HUDEP-2 (cell line): ENCODE measurements around the gene PLN.

Experiments
- DNase-seq, 76 experiments: peaks; one replicate each; lab custom pipeline; 2025; ENCODE audit not compliant: unreplicated experiment in 76 of 76; lab: John Stamatoyannopoulos, UW

The PLN gene

DNA sequence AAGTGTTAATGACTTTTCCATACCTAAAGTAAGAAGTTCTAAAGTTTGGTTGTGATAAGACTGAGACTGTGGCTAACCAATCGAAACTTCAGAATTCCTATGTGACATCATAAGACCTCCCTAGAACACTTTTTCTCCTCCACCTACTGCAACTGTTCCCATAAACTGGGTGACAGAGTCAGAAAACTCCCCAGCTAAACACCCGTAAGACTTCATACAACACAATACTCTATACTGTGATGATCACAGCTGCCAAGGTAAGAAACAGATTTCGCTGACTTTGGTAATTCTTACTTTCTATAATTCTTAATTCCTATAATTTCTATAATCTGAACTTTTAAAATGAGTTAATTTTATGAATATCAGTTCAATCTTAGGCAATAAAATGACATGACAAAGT is at the start of gene PLN:
Gene PLN (plus strand): TSS at position 161 of the 400 bp plus-strand sequence. CDS start 10,626 bp downstream, outside the sequence.
- no peak for DNase-seq

DNA sequence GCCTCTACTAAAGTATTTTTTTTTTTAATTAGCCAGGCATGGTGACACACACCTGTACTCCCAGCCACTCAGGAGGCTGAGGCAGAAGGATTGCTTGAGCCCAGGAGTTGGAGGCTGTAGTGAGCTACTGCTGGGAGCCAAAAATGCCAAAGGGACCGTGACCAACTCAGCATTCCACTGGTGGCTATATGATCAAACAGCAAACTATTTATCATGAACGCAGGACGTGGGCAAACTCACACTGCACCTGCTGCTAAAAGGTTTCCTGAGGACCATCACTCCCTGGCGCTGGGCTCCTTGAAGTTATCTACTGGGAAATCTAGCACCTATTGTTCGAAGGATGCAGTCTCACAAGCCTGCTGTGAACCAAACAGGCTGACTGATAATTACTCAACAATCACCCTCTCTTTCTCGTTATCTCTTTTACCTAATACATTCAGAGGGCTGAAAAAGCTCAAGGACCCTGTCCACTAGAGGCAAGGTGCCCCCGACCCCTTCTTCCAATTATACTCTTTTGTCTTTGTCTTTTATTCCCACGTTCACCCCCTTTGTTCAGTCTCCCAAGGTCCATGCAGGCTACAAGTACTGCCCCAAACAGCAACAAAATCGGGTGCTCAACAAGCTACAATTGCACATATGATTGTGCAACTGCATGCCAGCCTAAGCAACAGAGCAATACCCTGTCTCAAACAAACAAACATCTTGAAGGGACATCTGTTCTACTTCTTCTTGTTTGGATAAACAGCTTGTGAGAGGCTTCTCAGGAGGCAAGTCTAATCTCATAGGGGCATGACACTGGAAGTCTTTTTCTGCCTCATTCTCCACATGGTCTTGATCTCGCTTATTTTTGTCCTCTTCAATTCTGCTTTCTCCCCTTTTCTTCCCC is 47.7 kb upstream of the PLN start:
- DNase-seq: no peak

- no peak for DNase-seq
These were observed 47.0 kb upstream of the PLN start for GRCh38 chr6:118501099-118501498.

- DNase-seq: no peak
These were observed 46.3 kb upstream of the PLN start for GRCh38 chr6:118501765-118502164.

DNA sequence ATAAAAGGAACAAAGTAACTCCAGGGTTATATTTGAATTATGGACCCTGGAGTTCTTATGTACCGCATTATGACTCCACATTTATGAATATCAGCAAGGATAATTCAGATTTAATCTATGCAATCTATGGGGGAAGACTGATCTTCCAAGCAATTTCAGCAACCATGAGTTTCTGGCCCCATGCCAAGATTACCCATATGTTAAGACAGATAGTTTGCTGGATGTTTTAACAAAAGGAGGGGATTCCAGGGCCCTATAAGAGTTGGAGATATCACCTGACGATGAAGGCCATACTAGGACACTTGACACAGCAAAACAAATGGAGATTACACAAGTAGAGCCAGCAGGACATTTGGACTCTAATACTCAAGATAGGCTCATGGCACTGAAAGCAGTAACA is 45.9 kb upstream of the PLN start:
- peak in 1 of 76 experiments; percentile 11 for DNase-seq

DNA sequence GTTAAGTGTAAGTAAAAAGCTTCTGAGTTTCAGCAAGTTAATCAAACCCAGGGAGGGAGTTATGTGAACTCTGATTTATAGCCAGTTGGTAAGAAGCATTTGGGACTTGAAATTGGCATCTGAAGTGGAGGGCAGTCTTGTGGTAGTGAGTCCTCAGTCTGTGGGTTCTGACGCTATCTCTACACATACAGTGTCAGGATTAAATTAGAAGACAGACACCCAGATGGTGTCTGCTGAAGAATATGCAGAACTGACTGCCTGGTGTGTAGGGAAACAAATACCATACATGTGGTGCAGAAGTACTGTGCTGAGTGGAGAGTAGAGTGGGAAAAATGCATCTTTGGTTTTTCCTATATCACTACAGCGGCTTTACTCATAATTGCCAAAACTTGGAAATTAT is 43.5 kb upstream of the PLN start:
- no peak for DNase-seq

DNA sequence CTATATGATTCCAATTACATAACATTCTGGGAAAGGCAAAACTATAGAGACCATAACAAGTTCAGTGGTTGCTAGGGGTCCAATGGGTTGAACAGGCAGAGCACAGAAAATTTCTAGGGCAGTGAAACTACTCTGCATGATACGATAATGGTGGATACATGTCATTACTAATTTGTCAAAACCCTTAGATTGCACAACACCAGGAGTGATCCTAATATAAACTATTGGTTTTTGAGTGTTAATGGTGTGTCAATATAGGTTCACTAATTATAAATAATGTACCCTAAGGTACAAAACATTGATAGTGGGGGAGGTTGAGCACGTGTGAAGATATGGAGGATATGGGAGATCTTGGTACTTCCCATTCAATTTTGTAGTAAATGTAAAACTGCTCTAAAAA is 42.4 kb upstream of the PLN start:
- no peak for DNase-seq

- no peak for DNase-seq
These were observed 41.9 kb upstream of the PLN start for GRCh38 chr6:118506071-118506638.

- no peak for DNase-seq
These were observed 40.5 kb upstream of the PLN start for GRCh38 chr6:118507636-118508035.

GRCh38 chr6:118509009-118509617 is 39.0 kb upstream of the PLN start:
- peak in 12 of 76 experiments; percentile 8 to 26 (median 14) for DNase-seq

GRCh38 chr6:118511930-118512715 is 36.0 kb upstream of the PLN start:
- no peak for DNase-seq

DNA sequence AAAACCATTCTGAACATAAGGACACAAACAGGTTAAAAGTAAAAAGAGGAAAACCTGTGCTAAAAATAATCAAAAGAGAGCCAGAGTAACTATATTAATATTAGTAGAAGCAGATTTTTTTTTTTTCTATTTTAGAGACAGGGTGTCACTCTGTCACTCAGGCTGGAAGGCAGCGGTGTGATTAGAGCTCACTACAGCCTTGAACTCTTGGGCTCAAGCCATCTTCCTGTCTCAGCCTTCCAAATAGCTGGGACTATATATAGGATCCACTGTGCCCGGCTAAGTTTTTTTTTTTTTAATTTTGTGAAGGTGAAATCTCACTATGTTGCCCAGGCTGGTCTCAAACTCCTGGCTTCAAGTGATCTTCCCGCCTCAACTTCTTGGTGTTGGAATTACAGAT is 33.4 kb upstream of the PLN start:
- DNase-seq: no peak

DNA sequence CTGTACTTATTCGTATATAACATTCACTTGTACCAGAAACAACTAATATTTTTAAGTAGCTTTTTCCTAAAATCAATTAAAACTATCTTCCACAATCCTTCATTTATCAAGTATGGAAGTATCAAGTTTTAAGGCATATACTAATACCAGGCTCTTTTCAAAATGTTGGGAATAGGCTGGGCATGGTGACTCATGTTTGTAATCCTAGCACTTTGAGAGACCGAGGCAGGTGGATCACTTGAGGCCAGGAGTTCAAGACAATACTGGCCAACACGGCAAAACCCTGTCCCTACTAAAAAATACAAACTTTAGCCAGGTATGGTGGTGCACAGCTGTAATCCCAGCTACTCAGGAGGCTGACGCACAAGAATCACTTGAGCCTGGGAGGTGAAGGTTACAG is 25.7 kb upstream of the PLN start:
- DNase-seq: no peak

GRCh38 chr6:118523216-118523615 is 24.9 kb upstream of the PLN start:
- no peak for DNase-seq

DNA sequence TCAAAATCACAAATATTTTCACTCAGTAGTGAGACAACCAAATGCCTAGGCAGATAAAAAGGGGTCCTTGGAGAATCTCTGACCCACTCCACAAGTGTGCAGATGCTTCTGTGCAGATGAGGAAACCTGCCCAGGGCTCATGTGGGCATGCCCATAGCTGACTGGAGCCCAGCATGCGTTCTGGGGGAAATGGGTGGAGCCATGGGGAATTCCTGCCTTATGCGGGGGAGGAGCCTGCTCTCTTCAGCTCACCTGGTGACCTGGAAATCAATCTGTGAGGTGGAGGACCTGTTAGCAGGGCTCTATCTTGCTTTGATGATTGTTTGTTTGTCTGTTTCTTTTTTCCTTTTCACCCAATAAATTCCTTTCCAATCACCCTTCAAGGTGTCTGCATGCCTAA is 23.4 kb upstream of the PLN start:
- DNase-seq: no peak

DNA sequence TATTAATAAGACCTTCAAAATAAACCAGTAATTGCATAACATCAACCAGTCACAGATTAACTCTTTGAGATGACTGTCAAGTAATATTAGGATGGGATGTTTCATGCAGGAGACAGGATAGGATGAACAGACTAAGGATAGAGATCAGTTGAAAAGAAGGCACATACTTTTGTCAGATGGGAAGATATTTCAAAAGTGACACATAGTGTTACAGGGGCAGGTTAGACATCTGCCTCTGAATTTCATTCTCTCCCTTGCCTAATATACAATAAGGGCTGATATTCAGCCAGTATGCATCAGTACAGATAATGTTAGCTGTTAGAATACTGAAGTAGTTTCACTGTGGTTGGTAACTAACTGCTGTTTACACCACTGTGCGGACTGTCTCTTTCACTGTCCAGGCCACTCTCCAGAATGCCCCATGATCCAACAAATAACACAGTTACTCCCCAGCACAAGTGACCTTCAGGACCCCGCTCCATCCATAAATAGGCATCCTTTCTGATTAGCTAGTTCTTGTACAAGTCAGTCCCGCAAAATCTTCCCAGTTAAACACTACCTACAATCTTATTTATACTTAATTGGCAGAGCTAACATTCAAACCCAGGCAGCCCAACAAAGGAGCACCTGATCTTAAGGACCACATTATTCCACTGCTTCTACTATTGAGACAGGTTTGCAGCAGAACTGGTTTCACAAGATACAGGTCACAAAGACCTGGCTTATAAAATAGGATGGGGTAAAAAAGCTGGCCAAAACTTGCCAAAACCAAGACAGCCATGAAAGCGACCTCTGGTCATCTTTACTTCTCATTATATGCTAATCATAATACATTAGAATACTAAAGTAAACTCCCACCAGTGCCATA is 21.9 kb upstream of the PLN start:
- no peak for DNase-seq

DNA sequence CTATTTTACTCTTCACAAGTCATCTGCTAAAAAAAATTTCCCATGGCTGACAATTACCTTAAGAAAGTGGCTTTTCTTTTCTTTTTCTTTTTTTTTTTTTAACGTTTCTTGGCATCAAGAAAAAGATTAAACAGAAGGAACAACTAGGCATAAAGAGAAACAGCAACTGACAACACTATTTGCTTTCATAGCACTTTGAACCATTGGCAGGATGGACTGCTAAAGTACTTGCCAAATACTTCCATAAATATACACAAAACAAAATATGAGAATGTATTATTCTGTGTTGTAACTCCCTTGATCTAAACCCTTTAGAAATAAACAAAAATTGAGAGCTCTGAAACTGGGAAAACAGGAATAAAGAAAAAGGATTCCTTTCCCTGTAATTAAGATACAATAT is 20.0 kb upstream of the PLN start:
- no peak for DNase-seq

DNA sequence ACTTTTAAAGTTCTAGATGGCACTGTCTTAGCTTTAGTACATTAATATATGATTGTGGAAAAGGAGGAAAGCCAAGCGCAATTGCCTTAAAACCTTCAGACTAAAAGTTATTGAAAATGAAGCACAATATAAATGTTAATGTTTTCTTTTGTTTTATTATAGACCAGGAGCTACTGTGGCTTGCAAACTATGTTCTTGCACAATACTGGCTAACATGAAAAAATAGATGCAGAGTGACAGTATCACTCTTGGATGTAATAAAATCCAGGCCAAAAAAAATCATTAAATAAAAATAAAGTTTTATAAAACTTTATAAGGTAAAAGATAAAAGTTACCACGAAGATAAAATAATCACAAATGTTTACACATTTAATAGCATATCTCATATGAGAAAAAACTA is 18.3 kb upstream of the PLN start:
- DNase-seq: no peak

DNA sequence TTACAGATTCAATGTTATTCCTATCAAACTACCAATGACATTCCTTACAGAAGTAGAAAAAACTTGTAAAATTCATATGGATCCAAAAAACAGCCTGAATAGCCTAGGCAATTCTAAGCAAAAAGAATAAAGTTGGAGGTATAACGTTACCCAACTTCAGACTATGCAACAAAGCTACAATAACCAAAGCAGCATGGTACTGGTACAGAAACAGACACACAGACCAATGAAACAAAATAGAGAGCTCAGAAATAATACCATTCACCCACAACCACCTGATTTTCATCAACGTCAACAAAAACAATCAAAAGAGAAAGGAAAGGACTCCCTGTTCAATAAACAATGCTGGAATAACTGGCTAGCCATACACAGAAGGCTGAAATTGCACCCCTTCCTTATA is 17.2 kb upstream of the PLN start:
- DNase-seq: no peak

DNA sequence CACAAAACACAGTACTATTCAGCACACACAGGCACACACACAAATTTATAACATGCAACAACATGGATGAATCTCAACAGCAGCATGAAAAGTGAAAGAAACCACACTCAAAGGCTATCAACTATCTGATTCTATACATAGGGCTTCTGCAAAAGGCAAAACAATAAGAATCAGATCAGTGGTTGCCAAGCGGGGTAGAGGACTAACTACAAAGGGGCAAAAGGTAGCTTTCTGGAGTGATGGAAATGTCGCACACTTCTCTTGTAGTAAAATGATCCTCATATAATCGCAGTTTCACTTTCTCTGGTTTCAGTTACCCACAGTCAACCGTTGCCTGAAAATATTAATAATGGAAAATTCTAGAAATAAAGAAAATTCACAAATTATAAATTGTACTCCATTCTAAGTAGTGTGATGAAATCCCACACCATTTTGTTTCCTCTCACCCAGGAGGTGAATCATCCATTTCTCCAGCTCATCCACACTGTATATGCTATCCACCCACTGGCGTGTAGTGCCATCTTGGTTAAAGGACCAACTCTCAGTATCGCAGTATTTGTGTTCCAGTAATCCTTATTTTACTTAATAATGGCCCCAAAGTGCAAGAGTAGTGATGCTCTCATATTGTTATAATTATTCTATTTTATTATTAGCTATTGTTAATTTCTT is 12.8 kb upstream of the PLN start:
- no peak for DNase-seq
